Keratinocyte (primary cell): ENCODE measurements around the gene COL9A1.

Experiments
- EZH2 ChIP-seq: IDR thresholded peaks from one replicate; pipeline ENCODE4 v1.6.1; 2012; ENCODE audit warnings: inconsistent platforms, mild to moderate bottlenecking, low read length, moderate library complexity
- TF ChIP-seq, protein P1 (sequence below), 3 experiments: IDR thresholded peaks in 1 of 3; conservative IDR thresholded peaks in 1 of 3; optimal IDR thresholded peaks in 1 of 3; 2 replicates in 2 of 3; 3 replicates in 1 of 3; pipeline versions ENCODE3 to v1.5.1; 2011; ENCODE audit warnings: low read length in 3 of 3, mild to moderate bottlenecking in 3 of 3, moderate library complexity in 2 of 3, control low read depth in 1 of 3, inconsistent platforms in 1 of 3; ENCODE audit not compliant: insufficient read depth in 2 of 3; ENCODE audit errors: extremely low read depth in 1 of 3

DNA sequence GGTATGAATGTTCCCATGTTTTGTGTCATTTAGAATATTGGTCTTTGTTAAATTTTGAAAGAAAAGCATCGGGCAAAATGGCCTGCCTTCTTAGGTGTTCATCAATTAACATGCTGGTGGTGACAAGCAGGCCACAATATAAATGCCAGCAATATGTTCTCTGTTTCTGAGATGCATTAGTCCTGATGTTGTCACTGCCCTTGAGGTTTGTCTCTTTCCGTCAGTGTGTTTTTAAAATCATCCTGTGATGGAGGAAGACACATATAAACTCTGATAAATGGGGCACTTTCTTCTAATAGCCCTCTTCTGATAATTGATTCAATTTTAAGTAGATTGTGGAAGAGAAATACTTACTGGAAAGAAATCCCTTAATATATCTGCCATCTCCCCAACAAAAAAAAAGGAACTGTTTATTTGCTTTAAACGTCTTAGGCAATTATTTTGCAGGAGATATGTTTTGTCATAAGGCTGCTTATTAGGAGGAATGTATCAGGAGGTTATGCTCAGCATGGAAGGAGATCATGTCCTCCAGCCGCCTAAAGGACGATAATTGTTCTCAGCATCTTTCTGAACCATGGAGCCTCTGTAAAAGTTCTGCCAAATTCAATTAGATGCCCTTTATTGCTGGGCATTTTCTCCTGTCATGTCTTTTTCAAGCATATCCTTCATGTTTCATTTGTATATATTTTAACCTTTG lies 134.1 kb downstream of the COL9A1 start:
- TF ChIP-seq, protein P1, sequence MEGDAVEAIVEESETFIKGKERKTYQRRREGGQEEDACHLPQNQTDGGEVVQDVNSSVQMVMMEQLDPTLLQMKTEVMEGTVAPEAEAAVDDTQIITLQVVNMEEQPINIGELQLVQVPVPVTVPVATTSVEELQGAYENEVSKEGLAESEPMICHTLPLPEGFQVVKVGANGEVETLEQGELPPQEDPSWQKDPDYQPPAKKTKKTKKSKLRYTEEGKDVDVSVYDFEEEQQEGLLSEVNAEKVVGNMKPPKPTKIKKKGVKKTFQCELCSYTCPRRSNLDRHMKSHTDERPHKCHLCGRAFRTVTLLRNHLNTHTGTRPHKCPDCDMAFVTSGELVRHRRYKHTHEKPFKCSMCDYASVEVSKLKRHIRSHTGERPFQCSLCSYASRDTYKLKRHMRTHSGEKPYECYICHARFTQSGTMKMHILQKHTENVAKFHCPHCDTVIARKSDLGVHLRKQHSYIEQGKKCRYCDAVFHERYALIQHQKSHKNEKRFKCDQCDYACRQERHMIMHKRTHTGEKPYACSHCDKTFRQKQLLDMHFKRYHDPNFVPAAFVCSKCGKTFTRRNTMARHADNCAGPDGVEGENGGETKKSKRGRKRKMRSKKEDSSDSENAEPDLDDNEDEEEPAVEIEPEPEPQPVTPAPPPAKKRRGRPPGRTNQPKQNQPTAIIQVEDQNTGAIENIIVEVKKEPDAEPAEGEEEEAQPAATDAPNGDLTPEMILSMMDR (optimal IDR thresholded peaks at IDR 0.05 in 1 of 3, IDR thresholded peaks at IDR 0.05 in 1 of 3, conservative IDR thresholded peaks at IDR 0.05 in 1 of 3; ENCODE audit: extremely low read depth in 1 of 3, insufficient read depth in 2 of 3, low read length in 3 of 3) = no peak
- no peak for TF ChIP-seq EZH2
